Sigmoid colon (tissue), 7 donors: ENCODE results near the gene SLC1A5. TPM values are rescaled to one million over a fixed set of nuclear protein-coding genes. Genes with fewer than 3 reads are reported as not detected.
"Not testable (repeated sequence)": the region's sequence is repeated elsewhere in the genome, so short reads cannot be mapped to it uniquely, and the experiment has no call there.

Experiments used
- DNase-seq: peaks from one replicate; pipeline ENCODE4 v3.0.0-alpha.2; 2019
- H3K27ac ChIP-seq, 4 donors: fragments of 200-600 bp; sonication (generic); one replicate each; pipeline ENCODE4 v1.5.1; 2016 to 2019; ENCODE audit warnings: mild to moderate bottlenecking in 1 of 4
- H3K27me3 ChIP-seq, 3 donors: fragments of 200-600 bp; sonication (generic); one replicate each; pipeline ENCODE4 v1.5.1; 2019; ENCODE audit warnings: mild to moderate bottlenecking in 1 of 3
- H3K36me3 ChIP-seq, 4 donors: fragments of 200-600 bp; sonication (generic); one replicate each; pipeline ENCODE4 v1.5.1; 2016 to 2019
- H3K4me1 ChIP-seq, 4 donors: fragments of 200-600 bp; sonication (generic); one replicate each; pipeline ENCODE4 v1.5.1; 2017 to 2019
- H3K4me3 ChIP-seq, 4 donors: fragments of 200-600 bp; sonication (generic); one replicate each; pipeline ENCODE4 v1.5.1; 2017 to 2019; ENCODE audit warnings: mild to moderate bottlenecking in 2 of 4, moderate library complexity in 1 of 4
- H3K9me3 ChIP-seq, 4 donors: fragments of 200-600 bp in 3 of 4; sonication (generic) in 3 of 4; one replicate each; pipeline versions ENCODE4 v1.5.1 to v1.6.1; 2013 to 2019
- CTCF ChIP-seq, 4 experiments: fragments of 450-650 bp in 3 of 4; fragments of 200-600 bp in 1 of 4; IDR thresholded peaks; one replicate each; pipeline ENCODE4 v1.5.1; 2016 to 2019; ENCODE audit warnings: antibody characterized with exemption in 4 of 4, mild to moderate bottlenecking in 3 of 4, moderate library complexity in 2 of 4
- EP300 ChIP-seq, 4 donors: sonication (generic); formaldehyde crosslinking; IDR thresholded peaks; one replicate each; pipeline ENCODE4 v1.6.1; 2017; ENCODE audit warnings: antibody characterized with exemption in 4 of 4
- POLR2A ChIP-seq, 2 donors: fragments of 450-650 bp; IDR thresholded peaks; one replicate each; pipeline ENCODE4 v1.6.1; 2016; ENCODE audit warnings: antibody characterized with exemption in 2 of 2, mild to moderate bottlenecking in 2 of 2, moderate library complexity in 2 of 2
- POLR2AphosphoS5 ChIP-seq, 4 donors: sonication (generic); formaldehyde crosslinking; IDR thresholded peaks; one replicate each; pipeline ENCODE4 v1.6.1; 2017; ENCODE audit warnings: antibody characterized with exemption in 4 of 4
- WGBS, 2 donors: extraction: QIAGEN DNeasy Blood & Tissue Kit; methylation state at CpG; one replicate each; pipeline ENCODE4 v1.1.7; 2013; 5-methylcytosine and 5-hydroxymethylcytosine counted together
- intact Hi-C: fragments of 100-400 bp; cut with DNase I; formaldehyde crosslinking; loops from one replicate; pipeline ENCODE4 v1.15.1; 2023
- polyA plus RNA-seq, 3 donors: library from polyadenylated mRNA; stranded (reverse); fragments of 200-250 nt; gene quantifications; one replicate each; pipeline ENCODE4 v1.2.3, GENCODE V29; 2013
- total RNA-seq, 4 donors: library from RNA; depleted of rRNA; stranded (reverse); fragments of >200 nt; gene quantifications; one replicate each; pipeline ENCODE4 v1.1.0, GENCODE V29; 2016
- donor health status: healthy with polysubstance abuse.
- donor health status: Bipolar disorder and iron deficiency.
- donor health status: healthy.

SLC1A5 gene
- total and polyA plus RNA-seq, 7 donors, result 21.8 to 122 (median 26.2) TPM

GRCh38 chr19:46812977-46813838 is 24.8 kb upstream of the SLC1A5 start:
- no peaks in the 10 kb centered on the region for H3K27me3 ChIP-seq
- H3K4me3 ChIP-seq, result no peak overlapping the region
- no peaks in the 10 kb centered on the region for H3K36me3 ChIP-seq
- TF ChIP-seq POLR2AphosphoS5 (IDR thresholded peaks at IDR 0.05), result no peak
- TF ChIP-seq CTCF (IDR thresholded peaks at IDR 0.05), result no peak
- TF ChIP-seq POLR2A (IDR thresholded peaks at IDR 0.05), result no peak
- no peak for TF ChIP-seq EP300 (IDR thresholded peaks at IDR 0.05)
- H3K9me3 ChIP-seq, result no peaks in the 10 kb centered on the region
- no peak for DNase-seq
- H3K27ac ChIP-seq, result peak overlapping the region in 1 of 4 donors; percentile 23
- H3K4me1 ChIP-seq, result peaks cover 0 to 10% (median 0%) of the 10 kb centered on the region in 4 donors
- 76 to 81% methylated on average over 24 of the region's 24 CpGs for WGBS, 2 donors
- intact Hi-C loops, result no loop called here

- Histone ChIP-seq H3K27ac (no peak overlapping the region), H3K27me3 (no peaks in the 10 kb centered on the region), H3K4me1 (peaks cover 0 to 10% (median 0%) of the 10 kb centered on the region in 4 donors), H3K36me3 (no peaks in the 10 kb centered on the region), H3K9me3 (no peaks in the 10 kb centered on the region), H3K4me3 (no peak overlapping the region)
- WGBS, 2 donors, result 85 to 95% methylated on average over 13 of the region's 13 CpGs
- DNase-seq, result no peak
- intact Hi-C loops, result no loop called here
- no peak for TF ChIP-seq EP300 (IDR thresholded peaks at IDR 0.05)
- TF ChIP-seq POLR2A (IDR thresholded peaks at IDR 0.05), result no peak
- TF ChIP-seq POLR2AphosphoS5 (IDR thresholded peaks at IDR 0.05), result no peak
- TF ChIP-seq CTCF (IDR thresholded peaks at IDR 0.05), result no peak
Measured at GRCh38 chr19:46809534-46810272, 21.3 kb upstream of the SLC1A5 start.

GRCh38 chr19:46806656-46807055 is 18.3 kb upstream of the SLC1A5 start:
- H3K36me3 ChIP-seq, result no peaks in the 10 kb centered on the region
- H3K27me3 ChIP-seq, result no peaks in the 10 kb centered on the region
- H3K9me3 ChIP-seq, result no peaks in the 10 kb centered on the region
- H3K4me3 ChIP-seq, result no peak overlapping the region
- intact Hi-C loops, result no loop called here
- H3K27ac ChIP-seq, result no peak overlapping the region
- no peaks in the 10 kb centered on the region for H3K4me1 ChIP-seq
- WGBS, 2 donors, result 72 to 87% methylated on average over 7 of the region's 7 CpGs
- TF ChIP-seq EP300 (IDR thresholded peaks at IDR 0.05) (no peak), CTCF (IDR thresholded peaks at IDR 0.05) (no peak), POLR2AphosphoS5 (IDR thresholded peaks at IDR 0.05) (no peak), POLR2A (IDR thresholded peaks at IDR 0.05) (no peak)
- no peak for DNase-seq

GRCh38 chr19:46804432-46804831 is 16.0 kb upstream of the SLC1A5 start:
- WGBS, 2 donors, result 86 to 93% methylated on average over 4 of the region's 4 CpGs

GRCh38 chr19:46803555-46803954 is 15.2 kb upstream of the SLC1A5 start:
- intact Hi-C loops, result no loop called here
- no peaks in the 10 kb centered on the region for H3K27me3 ChIP-seq
- H3K4me3 ChIP-seq, result no peak overlapping the region
- H3K27ac ChIP-seq, result no peak overlapping the region
- H3K36me3 ChIP-seq, result no peaks in the 10 kb centered on the region
- no peak for TF ChIP-seq POLR2A (IDR thresholded peaks at IDR 0.05)
- no peak for TF ChIP-seq CTCF (IDR thresholded peaks at IDR 0.05)
- 21 to 68% methylated on average over 2 of the region's 2 CpGs for WGBS, 2 donors
- no peaks in the 10 kb centered on the region for H3K4me1 ChIP-seq
- no peaks in the 10 kb centered on the region for H3K9me3 ChIP-seq
- no peak for DNase-seq

More at GRCh38 chr19:46804432-46804831, 16.0 kb upstream of the SLC1A5 start:
- H3K4me1 ChIP-seq, H3K36me3 ChIP-seq, H3K4me3 ChIP-seq, H3K27me3 ChIP-seq, intact Hi-C loops, DNase-seq, H3K9me3 ChIP-seq, H3K27ac ChIP-seq: not testable (repeated sequence)
